Measurements from ENCODE around the gene TMEM163. TPM values are rescaled to one million over a fixed set of nuclear protein-coding genes. Genes with fewer than 3 reads are reported as not detected.

The TMEM163 gene
- total and polyA plus RNA-seq, 2 of the 13 experiments (the other 11 are each of a cell fraction or from before 2014, with no cell fraction given), result 0.05 TPM; not detected in 1

GRCh38 chr2:134572314-134573084 lies 146.3 kb downstream of the TMEM163 start:
- Histone ChIP-seq H3K9me3 (ENCODE audit: low read length) (no peaks in the 10 kb centered on the region), H3K4me1 (ENCODE audit: insufficient read depth, low read length) (no peaks in the 10 kb centered on the region), H3K4me2 (ENCODE audit: low read depth, low read length) (no peak overlapping the region), H3K36me3 (replicated peaks in 1 of 2; ENCODE audit: control insufficient read depth in 1 of 2, insufficient read depth in 2 of 2, low read length in 2 of 2) (no peaks in the 10 kb centered on the region), H4K20me1 (ENCODE audit: insufficient read depth, low read length) (no peaks in the 10 kb centered on the region), H3K4me3 (replicated peaks in 1 of 3; ENCODE audit: insufficient read depth in 1 of 3, low read depth in 2 of 3, low read length in 3 of 3) (no peak overlapping the region), H3K27ac (ENCODE audit: extremely low read length, insufficient read depth, low read length) (no peak overlapping the region), H3K27me3 (ENCODE audit: control insufficient read depth in 1 of 2, insufficient read depth in 2 of 2, low read length in 2 of 2) (peaks cover 0 to 15% of the 10 kb centered on the region in 2 experiments; a peak in 1 of 5 replicates), H3K9ac (ENCODE audit: insufficient read depth, low read depth, low read length) (no peak overlapping the region), H3K79me2 (ENCODE audit: insufficient read depth, low read length) (no peaks in the 10 kb centered on the region), H2AFZ (ENCODE audit: low read length) (no peak overlapping the region)
- DNase-seq (ENCODE audit: low spot score) (no peak), FAIRE-seq (no peak), ATAC-seq (no peak)
- POLR2A ChIA-PET, result no interaction called here
- in situ Hi-C loops (cut with HindIII; ENCODE audit: extremely low pct_ligation_motif_present, low pct_unique_long_range_greater_than_20kb) (no loop called here), intact Hi-C loops (cut with micrococcal nuclease; ENCODE audit: unreplicated experiment) (no loop called here)
- no TSS peak for BruUV-seq (replicated peaks)
- CTCF ChIA-PET (ENCODE audit: low intra/inter-chr PET ratio, low total read pairs), result no interaction called here
- WGBS (ENCODE audit: low lambda C conversion rate), result 18% methylated on average over 9 of the region's 9 CpGs
- no peak for TF ChIP-seq KDM2A (CRISPR knock-in tag; IDR thresholded peaks at IDR 0.05; ENCODE audit: borderline replicate concordance, low read depth)
- TF ChIP-seq, protein P1, sequence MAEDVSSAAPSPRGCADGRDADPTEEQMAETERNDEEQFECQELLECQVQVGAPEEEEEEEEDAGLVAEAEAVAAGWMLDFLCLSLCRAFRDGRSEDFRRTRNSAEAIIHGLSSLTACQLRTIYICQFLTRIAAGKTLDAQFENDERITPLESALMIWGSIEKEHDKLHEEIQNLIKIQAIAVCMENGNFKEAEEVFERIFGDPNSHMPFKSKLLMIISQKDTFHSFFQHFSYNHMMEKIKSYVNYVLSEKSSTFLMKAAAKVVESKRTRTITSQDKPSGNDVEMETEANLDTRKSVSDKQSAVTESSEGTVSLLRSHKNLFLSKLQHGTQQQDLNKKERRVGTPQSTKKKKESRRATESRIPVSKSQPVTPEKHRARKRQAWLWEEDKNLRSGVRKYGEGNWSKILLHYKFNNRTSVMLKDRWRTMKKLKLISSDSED (CRISPR knock-in tag; IDR thresholded peaks at IDR 0.05), result no peak
- TF ChIP-seq PHF21A (CRISPR knock-in tag; IDR thresholded peaks at IDR 0.05), result no peak
- no peak for TF ChIP-seq ZFP36 (IDR thresholded peaks at IDR 0.05; ENCODE audit: borderline replicate concordance, low read depth, low read length, partially characterized antibody)
- no peak for TF ChIP-seq ZNF20 (CRISPR knock-in tag; IDR thresholded peaks at IDR 0.05)
- no peak for TF ChIP-seq ELF1 (CRISPR knock-in tag; IDR thresholded peaks at IDR 0.05)
- no peak for TF ChIP-seq ZNF563 (CRISPR knock-in tag; IDR thresholded peaks at IDR 0.05)
- no peak for TF ChIP-seq ZBTB44 (CRISPR knock-in tag; IDR thresholded peaks at IDR 0.05)
- TF ChIP-seq MTF1 (CRISPR knock-in tag; IDR thresholded peaks at IDR 0.05), result no peak
- no peak for TF ChIP-seq E2F2 (CRISPR knock-in tag; IDR thresholded peaks at IDR 0.05; ENCODE audit: borderline replicate concordance)
- TF ChIP-seq ARID2 (CRISPR knock-in tag; IDR thresholded peaks at IDR 0.05; ENCODE audit: borderline replicate concordance), result no peak
- TF ChIP-seq, protein P2, sequence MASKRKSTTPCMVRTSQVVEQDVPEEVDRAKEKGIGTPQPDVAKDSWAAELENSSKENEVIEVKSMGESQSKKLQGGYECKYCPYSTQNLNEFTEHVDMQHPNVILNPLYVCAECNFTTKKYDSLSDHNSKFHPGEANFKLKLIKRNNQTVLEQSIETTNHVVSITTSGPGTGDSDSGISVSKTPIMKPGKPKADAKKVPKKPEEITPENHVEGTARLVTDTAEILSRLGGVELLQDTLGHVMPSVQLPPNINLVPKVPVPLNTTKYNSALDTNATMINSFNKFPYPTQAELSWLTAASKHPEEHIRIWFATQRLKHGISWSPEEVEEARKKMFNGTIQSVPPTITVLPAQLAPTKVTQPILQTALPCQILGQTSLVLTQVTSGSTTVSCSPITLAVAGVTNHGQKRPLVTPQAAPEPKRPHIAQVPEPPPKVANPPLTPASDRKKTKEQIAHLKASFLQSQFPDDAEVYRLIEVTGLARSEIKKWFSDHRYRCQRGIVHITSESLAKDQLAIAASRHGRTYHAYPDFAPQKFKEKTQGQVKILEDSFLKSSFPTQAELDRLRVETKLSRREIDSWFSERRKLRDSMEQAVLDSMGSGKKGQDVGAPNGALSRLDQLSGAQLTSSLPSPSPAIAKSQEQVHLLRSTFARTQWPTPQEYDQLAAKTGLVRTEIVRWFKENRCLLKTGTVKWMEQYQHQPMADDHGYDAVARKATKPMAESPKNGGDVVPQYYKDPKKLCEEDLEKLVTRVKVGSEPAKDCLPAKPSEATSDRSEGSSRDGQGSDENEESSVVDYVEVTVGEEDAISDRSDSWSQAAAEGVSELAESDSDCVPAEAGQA (IDR thresholded peaks at IDR 0.05; ENCODE audit: low read depth), result no peak
- TF ChIP-seq, protein P2 (CRISPR knock-in tag; IDR thresholded peaks at IDR 0.05; ENCODE audit: borderline replicate concordance), result no peak
- no peak for TF ChIP-seq EHMT2 (IDR thresholded peaks at IDR 0.05; ENCODE audit: borderline replicate concordance, low read depth, low read length)

Measured in HepG2 (cell line).